ENCODE data around the gene MFAP3.

DNA sequence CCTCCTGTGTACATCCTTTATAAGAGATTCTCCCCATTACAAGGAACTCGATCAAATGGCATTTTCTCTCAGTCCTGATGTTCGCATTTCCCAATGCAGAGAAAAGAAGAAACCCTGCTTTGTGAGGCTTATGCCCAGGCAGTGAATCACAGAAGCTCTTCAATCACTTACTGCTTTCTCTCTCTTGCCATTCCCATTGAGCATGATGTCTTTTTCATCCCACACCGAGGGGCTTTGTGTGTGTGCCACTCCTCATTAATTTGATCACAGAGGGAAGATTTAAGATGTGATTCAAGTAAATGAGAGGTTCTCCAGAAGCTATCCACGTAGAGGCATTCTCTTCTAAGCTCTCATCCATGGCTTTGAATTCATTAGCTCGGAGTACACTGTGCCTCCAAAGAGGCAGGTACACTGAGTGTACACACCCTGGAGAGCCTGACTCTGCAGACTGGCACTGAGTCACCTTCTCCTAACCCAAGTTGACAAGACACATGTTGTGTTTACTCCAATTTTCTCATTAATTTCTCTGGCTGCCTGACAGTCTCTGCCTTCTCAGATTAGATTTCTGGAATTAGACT, 45.4 kb downstream of the MFAP3 start:
- TF ChIP-seq, protein P1, sequence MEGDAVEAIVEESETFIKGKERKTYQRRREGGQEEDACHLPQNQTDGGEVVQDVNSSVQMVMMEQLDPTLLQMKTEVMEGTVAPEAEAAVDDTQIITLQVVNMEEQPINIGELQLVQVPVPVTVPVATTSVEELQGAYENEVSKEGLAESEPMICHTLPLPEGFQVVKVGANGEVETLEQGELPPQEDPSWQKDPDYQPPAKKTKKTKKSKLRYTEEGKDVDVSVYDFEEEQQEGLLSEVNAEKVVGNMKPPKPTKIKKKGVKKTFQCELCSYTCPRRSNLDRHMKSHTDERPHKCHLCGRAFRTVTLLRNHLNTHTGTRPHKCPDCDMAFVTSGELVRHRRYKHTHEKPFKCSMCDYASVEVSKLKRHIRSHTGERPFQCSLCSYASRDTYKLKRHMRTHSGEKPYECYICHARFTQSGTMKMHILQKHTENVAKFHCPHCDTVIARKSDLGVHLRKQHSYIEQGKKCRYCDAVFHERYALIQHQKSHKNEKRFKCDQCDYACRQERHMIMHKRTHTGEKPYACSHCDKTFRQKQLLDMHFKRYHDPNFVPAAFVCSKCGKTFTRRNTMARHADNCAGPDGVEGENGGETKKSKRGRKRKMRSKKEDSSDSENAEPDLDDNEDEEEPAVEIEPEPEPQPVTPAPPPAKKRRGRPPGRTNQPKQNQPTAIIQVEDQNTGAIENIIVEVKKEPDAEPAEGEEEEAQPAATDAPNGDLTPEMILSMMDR (IDR thresholded peaks at IDR 0.05) = no peak
- TF ChIP-seq POLR2A (IDR thresholded peaks at IDR 0.05) = no peak
- TF ChIP-seq EP300 (IDR thresholded peaks at IDR 0.05) = no peak

Data from upper lobe of left lung (tissue), 4 donors.